NOMO-1 (cell line): ENCODE results near the gene CT45A7.
"Not testable (repeated sequence)": the region's sequence is repeated elsewhere in the genome, so short reads cannot be mapped to it uniquely, and the experiment has no call there.

Source experiments
- DNase-seq, 2 experiments: peaks; one replicate each; lab custom pipeline; 2025; ENCODE audit not compliant: unreplicated experiment in 2 of 2; lab: John Stamatoyannopoulos, UW

The CT45A7 gene

GRCh38 chrX:135837180-135837579, at the start of gene CT45A7:
TSS of gene CT45A7 (minus strand) at chrX:135837280. CDS start at chrX:135833533, 3,747 bp downstream.
- DNase-seq, result not testable (repeated sequence)

- DNase-seq, result not testable (repeated sequence)
These were observed 45.7 kb upstream of the CT45A7 start for GRCh38 chrX:135882741-135883140.

GRCh38 chrX:135871712-135872111, 34.6 kb upstream of the CT45A7 start, which contains the start of gene CT45A9:
TSS of gene CT45A9 (minus strand) at chrX:135871812. CDS start at chrX:135868061, 3,751 bp downstream.
- not testable (repeated sequence) for DNase-seq

GRCh38 chrX:135854438-135854837, 17.4 kb upstream of the CT45A7 start, which contains the start of gene CT45A8:
TSS of gene CT45A8 (minus strand) at chrX:135854538. CDS start at chrX:135850783, 3,755 bp downstream.
- DNase-seq, result not testable (repeated sequence)

- not testable (repeated sequence) for DNase-seq
These were observed 17.2 kb downstream of the CT45A7 start, which contains the start of gene CT45A2 for GRCh38 chrX:135819912-135820311. TSS of gene CT45A2 (minus strand) at chrX:135820012. CDS start at chrX:135816265, 3,747 bp downstream.

- not testable (repeated sequence) for DNase-seq
These were observed 34.4 kb downstream of the CT45A7 start, which contains the start of gene CT45A6 for GRCh38 chrX:135802687-135803086. TSS of gene CT45A6 (minus strand) at chrX:135802787. CDS start at chrX:135798993, 3,794 bp downstream.

GRCh38 chrX:135785403-135785802, 51.7 kb downstream of the CT45A7 start, which contains the start of gene CT45A5:
TSS of gene CT45A5 (minus strand) at chrX:135785503. CDS start at chrX:135781729, 3,774 bp downstream.
- DNase-seq, result not testable (repeated sequence)
